Fibroblast of lung (primary cell): Measurements from ENCODE around the gene DENND6B. TPM values are rescaled to one million over a fixed set of nuclear protein-coding genes. Genes with fewer than 3 reads are reported as not detected.

Source experiments
- DNase-seq, 2 donors: peaks; one replicate each; pipeline versions ENCODE4 v3.0.0 to v3.0.0-alpha.2; 2010; ENCODE audit warnings: low read depth in 2 of 2
- H2AFZ ChIP-seq: 2 replicates; pipeline ENCODE4 v1.5.1; 2012; ENCODE audit warnings: low read length, control low read depth, inconsistent platforms
- H3K27ac ChIP-seq: 2 replicates; pipeline ENCODE4 v1.5.1; 2011; ENCODE audit warnings: low read length, control low read depth; ENCODE audit not compliant: insufficient read depth
- H3K27me3 ChIP-seq: 2 replicates; pipeline ENCODE4 v1.5.1; 2011; ENCODE audit warnings: mild to moderate bottlenecking, low read length; ENCODE audit not compliant: control insufficient read depth, insufficient read depth
- H3K36me3 ChIP-seq: 2 replicates; pipeline ENCODE4 v1.5.1; 2011; ENCODE audit warnings: low read length; ENCODE audit not compliant: control insufficient read depth, insufficient read depth
- H3K4me1 ChIP-seq: 2 replicates; pipeline ENCODE4 v1.5.1; 2011; ENCODE audit warnings: low read length; ENCODE audit not compliant: control insufficient read depth, insufficient read depth; ENCODE audit errors: extremely low read depth
- H3K4me2 ChIP-seq: 2 replicates; pipeline ENCODE4 v1.5.1; 2011; ENCODE audit warnings: low read length, control low read depth; ENCODE audit not compliant: insufficient read depth; ENCODE audit errors: extremely low read depth
- H3K4me3 ChIP-seq, 4 experiments: fragments of 200-600 bp in 1 of 4; sonication (generic) in 1 of 4; replicated peaks in 1 of 4; 2 replicates each; pipeline ENCODE4 v1.5.1; 2011 to 2016; ENCODE audit warnings: low read length in 4 of 4, low read depth in 3 of 4, mild to moderate bottlenecking in 3 of 4, control low read depth in 2 of 4, inconsistent platforms in 1 of 4, mixed read lengths in 1 of 4; ENCODE audit not compliant: insufficient read depth in 1 of 4; ENCODE audit errors: control extremely low read depth in 1 of 4
- H3K79me2 ChIP-seq: 2 replicates; pipeline ENCODE4 v1.5.1; 2012; ENCODE audit warnings: mild to moderate bottlenecking, low read length, inconsistent platforms; ENCODE audit not compliant: control insufficient read depth, insufficient read depth
- H3K9ac ChIP-seq: 2 replicates; pipeline ENCODE4 v1.5.1; 2011; ENCODE audit warnings: mild to moderate bottlenecking, low read length, control low read depth; ENCODE audit not compliant: insufficient read depth
- H3K9me3 ChIP-seq: 2 replicates; pipeline ENCODE4 v1.5.1; 2012; ENCODE audit warnings: low read depth, low read length; ENCODE audit not compliant: control insufficient read depth, insufficient read depth
- H4K20me1 ChIP-seq: 2 replicates; pipeline ENCODE4 v1.5.1; 2011; ENCODE audit warnings: low read length; ENCODE audit not compliant: control insufficient read depth, insufficient read depth; ENCODE audit errors: extremely low read depth
- CTCF ChIP-seq, 2 donors: IDR thresholded peaks in 1 of 2; conservative IDR thresholded peaks in 1 of 2; 1 replicate in 1 of 2; 2 replicates in 1 of 2; pipeline ENCODE4 v1.5.1; 2011 to 2012; ENCODE audit warnings: low read length in 2 of 2, control low read depth in 1 of 2, inconsistent platforms in 1 of 2, low read depth in 1 of 2, mild to moderate bottlenecking in 1 of 2
- EZH2 ChIP-seq: IDR thresholded peaks from 2 replicates; pipeline ENCODE4 v1.5.1; 2012; ENCODE audit warnings: low read length, control low read depth, mild to moderate bottlenecking; ENCODE audit errors: missing control alignments
- polyA plus RNA-seq, 2 donors: library from polyadenylated mRNA; depleted of rRNA in 1 of 2; stranded (reverse) in 1 of 2; unstranded in 1 of 2; fragments of >200 nt; gene quantifications; 2 replicates each; pipeline ENCODE4 v1.2.1, GENCODE V29; 2011 to 2012; ENCODE audit warnings: missing spikeins in 1 of 2
- total RNA-seq: library from RNA; depleted of rRNA; stranded (reverse); fragments of >200 nt; gene quantifications from 2 replicates; pipeline ENCODE4 v1.2.1, GENCODE V29; 2014

Gene DENND6B
- total and polyA plus RNA-seq, 2 donors (not counting 1 experiment from before 2014, with no cell fraction given), result 1.9 to 2.0 TPM

DNA sequence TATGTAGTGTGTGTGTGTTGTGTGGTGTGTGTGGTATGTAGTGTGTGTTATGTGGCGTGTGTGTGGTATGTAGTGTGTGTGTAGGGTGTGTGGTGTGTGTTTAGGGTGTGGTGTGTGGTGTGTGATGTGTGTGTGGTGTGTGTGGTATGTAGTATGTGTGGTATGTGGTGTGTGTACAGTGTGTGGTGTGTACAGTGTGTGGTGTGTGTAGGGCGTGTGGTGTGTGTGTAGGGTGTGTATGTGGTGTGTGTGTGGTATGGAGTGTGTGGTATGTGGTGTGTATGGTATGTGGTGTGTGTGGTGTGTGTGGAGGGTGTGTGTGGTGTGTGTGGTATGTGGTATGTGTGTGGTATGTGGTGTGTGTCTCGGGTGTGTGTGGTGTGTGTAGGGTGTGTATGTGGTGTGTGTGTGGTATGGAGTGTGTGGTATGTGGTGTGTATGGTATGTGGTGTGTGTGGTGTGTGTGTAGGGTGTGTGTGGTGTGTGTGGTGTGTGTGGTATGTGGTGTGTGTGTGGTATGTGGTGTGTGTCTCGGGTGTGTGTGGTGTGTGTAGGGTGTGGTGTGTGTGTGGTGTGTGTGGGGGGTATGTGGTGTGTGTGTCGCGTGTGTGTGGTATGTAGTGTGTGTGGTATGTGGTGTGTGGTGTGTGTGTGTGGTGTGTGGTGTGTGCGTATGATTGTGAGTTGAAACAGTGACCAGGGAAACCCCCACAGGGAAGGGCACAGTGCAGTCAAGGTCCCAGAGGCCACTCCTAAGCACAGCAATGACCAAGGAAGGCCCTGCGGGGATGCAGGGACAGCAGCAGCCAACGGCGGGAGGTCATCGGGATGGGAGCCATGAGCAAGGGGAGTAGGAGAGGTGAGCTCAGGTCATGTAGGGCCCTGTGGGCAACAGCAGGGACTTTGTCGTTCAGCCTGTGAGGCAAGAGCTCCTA is 13.4 kb upstream of the DENND6B start:
- Histone ChIP-seq H3K79me2 (peaks cover 2% of the 10 kb centered on the region), H3K9ac (no peak overlapping the region), H2AFZ (no peak overlapping the region), H3K27ac (no peak overlapping the region), H3K27me3 (no peaks in the 10 kb centered on the region), H4K20me1 (no peaks in the 10 kb centered on the region), H3K4me1 (peaks cover 3% of the 10 kb centered on the region), H3K9me3 (no peaks in the 10 kb centered on the region), H3K36me3 (no peaks in the 10 kb centered on the region), H3K4me3 (no peak overlapping the region), H3K4me2 (no peak overlapping the region)
- DNase-seq, result peak in 1 of 2 donors; percentile 35
- TF ChIP-seq EZH2, result no peak

GRCh38 chr22:50338860-50339462 is 12.1 kb upstream of the DENND6B start:
- H3K79me2 ChIP-seq, result peaks cover 2% of the 10 kb centered on the region
- no peak overlapping the region for H3K27ac ChIP-seq
- H3K4me1 ChIP-seq, result peaks cover 3% of the 10 kb centered on the region
- no peaks in the 10 kb centered on the region for H3K9me3 ChIP-seq
- H2AFZ ChIP-seq, result no peak overlapping the region
- no peak for TF ChIP-seq CTCF (conservative IDR thresholded peaks at IDR 0.05 in 1 of 2, IDR thresholded peaks at IDR 0.05 in 1 of 2; ENCODE audit: low read depth in 1 of 2, low read length in 2 of 2)
- TF ChIP-seq EZH2, result no peak
- H3K36me3 ChIP-seq, result no peaks in the 10 kb centered on the region
- H4K20me1 ChIP-seq, result no peaks in the 10 kb centered on the region
- H3K4me2 ChIP-seq, result no peak overlapping the region
- DNase-seq, result peak in 1 of 2 donors; percentile 38
- H3K4me3 ChIP-seq, result no peak overlapping the region
- H3K9ac ChIP-seq, result no peak overlapping the region
- no peaks in the 10 kb centered on the region for H3K27me3 ChIP-seq

DNA sequence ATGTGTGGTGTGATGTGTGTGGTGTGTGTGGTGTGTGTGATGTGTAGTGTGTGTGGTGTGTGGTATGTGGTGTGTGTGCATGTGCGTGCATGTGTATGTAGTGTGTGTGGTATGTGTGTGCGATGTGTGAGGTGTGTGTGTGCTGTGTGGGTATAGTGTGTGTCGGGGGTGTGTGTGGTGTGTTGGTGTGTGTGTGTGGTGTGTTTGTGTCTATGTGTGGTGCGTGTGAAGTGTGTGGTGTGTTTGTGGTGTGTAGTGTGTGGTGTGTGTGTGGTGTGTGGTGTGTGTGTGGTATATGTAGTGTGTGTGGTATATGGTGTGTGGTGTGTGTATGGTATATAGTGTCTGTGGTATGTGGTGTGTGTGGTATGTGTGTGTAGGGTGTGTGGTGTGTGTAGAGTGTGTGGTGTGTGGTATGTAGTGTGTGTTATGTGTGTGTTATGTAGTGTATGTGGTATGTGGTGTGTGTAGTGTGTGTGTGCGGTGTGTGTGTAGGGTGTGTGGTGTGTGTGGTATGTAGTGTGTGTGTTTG is 11.3 kb upstream of the DENND6B start:
- H3K27ac ChIP-seq, result no peak overlapping the region

More for the DNA sequence above, 11.3 kb upstream of the DENND6B start:
- Histone ChIP-seq H3K9me3 (no peaks in the 10 kb centered on the region), H3K36me3 (no peaks in the 10 kb centered on the region), H3K4me2 (no peak overlapping the region), H3K27me3 (no peaks in the 10 kb centered on the region), H3K4me3 (no peak overlapping the region), H3K4me1 (peaks cover 3% of the 10 kb centered on the region), H2AFZ (no peak overlapping the region), H4K20me1 (no peaks in the 10 kb centered on the region), H3K79me2 (no peaks in the 10 kb centered on the region), H3K9ac (peak overlapping the region; percentile 2)
- TF ChIP-seq EZH2, result no peak
- no peak for TF ChIP-seq CTCF (conservative IDR thresholded peaks at IDR 0.05 in 1 of 2, IDR thresholded peaks at IDR 0.05 in 1 of 2; ENCODE audit: low read depth in 1 of 2, low read length in 2 of 2)
- DNase-seq, result no peak
